Kidney tubule cell (primary cell): ENCODE measurements around the gene RASGRP3.

Experiments used
- DNase-seq: peaks from one replicate; pipeline ENCODE4 v3.0.0-alpha.2; 2018; ENCODE audit warnings: low spot score

RASGRP3 gene

DNA sequence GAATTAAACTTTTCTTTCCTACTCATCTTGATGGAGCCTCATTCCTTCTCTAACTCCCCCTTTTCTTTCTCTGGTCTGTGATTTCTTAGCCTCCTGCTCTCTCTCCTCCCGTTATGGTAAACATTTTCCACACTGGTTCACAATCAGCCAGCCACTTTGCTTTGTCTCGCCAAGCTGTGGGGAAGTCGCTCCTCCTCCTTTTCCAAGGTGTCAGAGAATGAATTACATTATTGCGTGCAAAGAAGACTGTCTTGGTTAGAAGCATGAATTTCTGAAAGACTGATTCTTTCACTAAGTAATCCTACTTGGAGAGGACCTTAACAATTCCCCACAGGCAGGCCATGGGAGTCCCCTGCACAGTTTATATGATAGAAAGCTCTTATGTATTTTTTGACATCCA, 46.1 kb downstream of the RASGRP3 start:
- no peak for DNase-seq

DNA sequence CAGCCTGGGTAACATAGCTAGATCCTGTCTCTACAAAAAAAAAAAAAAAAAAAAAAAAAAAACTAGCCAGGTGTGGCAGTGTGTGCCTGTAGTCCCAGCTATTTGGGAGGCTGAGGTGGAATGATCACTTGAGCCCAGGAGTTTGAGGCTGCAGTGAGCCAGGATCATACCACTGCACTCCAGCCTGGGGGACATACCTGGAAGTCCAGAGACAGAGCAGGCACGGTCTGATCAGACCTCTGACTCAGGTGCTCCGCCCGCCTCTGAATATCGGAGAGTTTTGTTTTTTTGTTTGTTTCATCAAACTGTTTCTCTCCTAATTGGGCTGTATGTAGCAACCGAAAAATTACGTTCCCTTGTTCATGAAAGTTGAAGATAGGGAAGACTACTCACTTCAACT, 49.2 kb downstream of the RASGRP3 start:
- no peak for DNase-seq

DNA sequence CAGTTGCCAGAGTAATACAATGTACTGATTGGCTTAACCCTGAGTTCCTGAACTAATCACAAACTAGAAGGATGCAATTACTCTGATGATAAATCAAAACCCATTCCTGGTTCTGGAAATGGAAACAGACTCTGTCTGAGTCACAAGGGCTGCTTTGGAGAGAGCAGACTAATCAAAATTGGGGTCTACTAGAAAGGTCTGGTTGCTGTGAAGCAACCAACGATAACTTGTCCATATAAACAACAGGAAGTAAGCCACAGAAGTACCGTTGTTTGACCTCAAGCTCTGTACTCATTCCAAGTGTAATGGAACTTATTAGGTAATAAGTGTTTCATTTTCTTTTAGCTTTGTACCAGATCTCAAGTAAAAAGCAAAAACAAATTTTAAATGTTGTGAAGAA, 49.7 kb downstream of the RASGRP3 start:
- no peak for DNase-seq

DNA sequence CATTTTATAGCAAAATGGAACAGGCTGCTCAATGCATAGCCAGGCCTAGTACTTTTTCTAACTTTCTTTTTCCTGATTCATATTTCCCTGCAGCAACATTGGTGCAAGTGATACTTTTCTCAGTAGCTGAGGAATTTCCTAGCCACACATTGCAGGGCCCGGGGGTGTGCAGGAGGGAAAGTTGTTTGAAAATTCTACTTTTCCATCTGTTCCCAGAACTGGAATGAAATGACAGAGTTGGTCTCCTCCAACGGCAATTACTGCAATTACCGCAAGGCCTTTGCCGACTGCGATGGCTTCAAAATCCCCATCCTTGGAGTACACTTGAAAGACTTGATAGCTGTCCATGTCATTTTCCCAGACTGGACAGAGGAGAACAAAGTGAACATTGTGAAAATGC, 50.5 kb downstream of the RASGRP3 start:
- DNase-seq: no peak

- no peak for DNase-seq
Measured at GRCh38 chr2:33528441-33528950, 52.0 kb downstream of the RASGRP3 start.

GRCh38 chr2:33529771-33530481, 53.5 kb downstream of the RASGRP3 start:
- DNase-seq: peak; percentile 81

GRCh38 chr2:33530690-33531548, 54.5 kb downstream of the RASGRP3 start:
- DNase-seq: no peak

GRCh38 chr2:33531549-33532059, 55.2 kb downstream of the RASGRP3 start:
- no peak for DNase-seq

DNA sequence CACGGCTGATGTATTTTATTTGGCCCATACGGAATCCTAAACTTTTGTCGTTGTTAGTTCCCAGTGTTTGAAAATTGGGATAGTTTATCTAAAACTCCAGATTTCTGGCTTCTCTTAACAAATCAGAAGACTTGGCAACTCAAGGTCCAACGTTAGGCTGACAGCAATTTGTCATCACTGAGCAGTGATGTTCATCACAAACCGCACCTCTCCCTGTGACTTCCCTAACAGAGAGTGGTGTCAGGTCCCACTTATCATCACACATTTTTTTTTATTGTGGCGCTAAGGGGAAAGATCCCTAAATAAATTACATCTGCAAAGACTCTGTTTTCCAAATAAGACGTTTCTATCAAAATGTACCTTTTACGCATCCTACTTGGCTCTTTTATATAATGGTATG, 55.7 kb downstream of the RASGRP3 start:
- no peak for DNase-seq

GRCh38 chr2:33532966-33533365, 56.5 kb downstream of the RASGRP3 start:
- DNase-seq: no peak

- DNase-seq: no peak
Measured at GRCh38 chr2:33535421-33535820, 59.0 kb downstream of the RASGRP3 start.

GRCh38 chr2:33541243-33541642, 64.8 kb downstream of the RASGRP3 start:
- DNase-seq: no peak

- no peak for DNase-seq
Measured at GRCh38 chr2:33550206-33550605, 73.8 kb downstream of the RASGRP3 start.

- peak; percentile 65 for DNase-seq
Measured at GRCh38 chr2:33552758-33553461, 76.5 kb downstream of the RASGRP3 start.

- no peak for DNase-seq
Measured at GRCh38 chr2:33555681-33556080, 79.2 kb downstream of the RASGRP3 start.

GRCh38 chr2:33559328-33559727, 82.9 kb downstream of the RASGRP3 start:
- no peak for DNase-seq

- DNase-seq: no peak
Measured at GRCh38 chr2:33560017-33560416, 83.6 kb downstream of the RASGRP3 start.

DNA sequence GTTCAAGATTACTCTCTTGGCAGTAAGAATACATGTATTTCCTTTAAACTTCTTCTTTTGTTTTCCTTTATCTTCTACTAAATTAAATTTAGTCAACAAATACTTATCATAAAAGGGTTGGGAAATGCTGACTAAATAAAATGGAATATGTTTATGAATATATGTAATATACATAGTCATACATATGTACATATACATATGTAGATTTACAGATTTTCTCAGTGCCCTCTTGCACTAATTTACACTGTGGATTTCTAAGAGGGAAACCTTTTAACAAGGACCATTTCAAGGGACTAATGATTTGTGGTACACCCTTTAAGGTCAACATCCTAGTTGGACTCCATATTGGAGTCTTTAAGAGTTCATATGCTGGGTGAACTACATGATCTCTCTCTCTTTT, 85.4 kb downstream of the RASGRP3 start:
- no peak for DNase-seq

DNA sequence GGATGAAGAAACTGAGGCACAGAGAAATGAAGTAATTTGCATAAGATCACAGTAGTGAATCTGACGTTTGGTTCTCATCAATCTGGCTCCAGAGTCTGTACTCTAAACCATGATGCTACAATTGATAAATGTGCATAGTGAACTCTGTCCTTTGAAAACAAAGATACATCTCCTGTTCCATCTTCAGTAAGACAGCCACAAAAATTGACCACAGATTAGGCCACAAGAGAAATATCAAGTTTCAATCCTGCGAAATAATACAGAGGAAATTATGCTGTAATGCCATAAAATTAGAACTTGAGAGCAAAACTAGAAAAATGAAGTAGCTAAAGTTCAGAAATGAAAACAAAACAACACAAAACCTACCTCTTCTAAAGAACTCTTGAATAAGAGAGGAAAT, 94.2 kb downstream of the RASGRP3 start:
- no peak for DNase-seq

GRCh38 chr2:33573657-33574056, 97.2 kb downstream of the RASGRP3 start:
- no peak for DNase-seq

DNA sequence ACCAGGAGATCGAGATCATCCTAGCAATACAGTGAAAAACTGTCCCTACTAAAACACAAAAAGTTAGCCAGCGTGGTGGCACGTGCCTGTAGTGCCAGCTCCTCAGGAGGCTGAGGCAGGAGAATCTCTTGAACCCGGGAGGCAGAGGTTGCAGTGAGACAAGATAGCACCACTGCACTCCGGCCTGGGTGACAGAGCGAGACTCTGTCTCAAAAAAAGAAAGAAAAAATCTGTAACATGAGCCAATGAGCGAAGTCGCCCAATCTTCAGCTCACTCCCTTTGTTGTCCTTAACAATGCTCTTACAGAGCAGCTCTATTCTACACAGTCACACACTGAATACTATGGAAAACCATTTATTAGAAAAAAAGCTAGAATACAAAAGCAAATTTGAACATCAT, 100.6 kb downstream of the RASGRP3 start:
- DNase-seq: no peak

DNA sequence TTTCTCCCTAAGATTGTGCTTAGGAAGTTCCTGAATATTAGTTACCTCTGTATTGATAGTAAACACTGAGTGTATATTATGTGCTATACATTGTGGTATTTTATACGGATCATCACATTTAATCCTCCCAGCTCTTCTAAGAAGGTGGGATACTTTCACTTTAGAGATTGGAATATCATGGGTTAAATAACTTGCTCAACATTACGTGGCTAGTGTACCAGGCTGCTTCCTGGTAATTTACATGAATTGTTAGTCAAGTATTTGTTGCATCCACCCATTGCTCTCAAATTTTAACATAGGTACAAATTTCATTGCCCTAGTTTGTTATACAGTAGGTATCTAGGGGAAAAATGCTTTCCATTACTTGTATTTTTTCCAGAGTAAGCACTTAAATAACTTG, 101.2 kb downstream of the RASGRP3 start:
- DNase-seq: peak; percentile 18
